HG02981 (cell line): ENCODE results near the gene SLC9A1.

Experiments
- ATAC-seq: cut with Tn5 transposase; IDR thresholded peaks from one replicate; pipeline ENCODE4 v1.9.1; 2021; ENCODE audit warnings: mild to moderate bottlenecking, moderate library complexity; ENCODE audit not compliant: unreplicated experiment

Gene SLC9A1

DNA sequence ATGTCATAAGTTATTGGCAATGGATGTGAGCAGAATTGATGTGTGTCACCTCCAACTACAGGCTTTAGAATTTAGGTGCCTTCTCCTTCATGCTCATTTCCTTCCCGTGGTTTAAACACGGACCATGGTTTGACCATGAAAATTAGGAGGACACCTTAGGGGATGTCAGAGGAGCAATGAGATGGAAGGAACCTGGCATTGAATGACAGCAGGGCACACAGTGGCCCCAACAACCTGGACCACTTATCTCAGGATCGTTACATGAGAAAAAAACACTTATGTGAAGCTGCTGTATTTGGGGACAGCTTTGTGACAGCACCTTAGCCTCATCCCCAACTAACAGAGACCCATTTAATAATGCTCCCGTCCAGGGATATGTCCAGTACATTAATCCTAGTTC, 70.8 kb downstream of the SLC9A1 start:
- ATAC-seq: no peak

DNA sequence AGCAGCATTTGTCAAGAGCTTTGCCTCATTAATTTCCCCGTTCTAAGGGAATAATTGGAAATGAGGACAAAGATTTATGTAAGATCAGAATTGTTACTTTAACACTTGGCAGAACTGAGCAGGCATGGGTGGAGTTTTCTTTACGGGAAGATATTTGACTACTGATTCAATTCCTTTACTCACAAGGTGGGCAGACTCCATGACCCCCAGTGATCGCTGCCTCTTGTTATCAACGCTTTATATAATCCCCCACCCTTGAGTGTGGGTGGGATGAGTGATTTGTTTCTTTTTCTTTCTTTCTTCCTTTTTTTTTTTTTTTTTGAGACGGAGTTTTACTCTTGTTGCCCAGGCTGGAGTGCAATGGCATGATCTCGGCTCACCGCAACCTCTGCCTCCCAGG, 77.0 kb downstream of the SLC9A1 start:
- ATAC-seq: no peak

DNA sequence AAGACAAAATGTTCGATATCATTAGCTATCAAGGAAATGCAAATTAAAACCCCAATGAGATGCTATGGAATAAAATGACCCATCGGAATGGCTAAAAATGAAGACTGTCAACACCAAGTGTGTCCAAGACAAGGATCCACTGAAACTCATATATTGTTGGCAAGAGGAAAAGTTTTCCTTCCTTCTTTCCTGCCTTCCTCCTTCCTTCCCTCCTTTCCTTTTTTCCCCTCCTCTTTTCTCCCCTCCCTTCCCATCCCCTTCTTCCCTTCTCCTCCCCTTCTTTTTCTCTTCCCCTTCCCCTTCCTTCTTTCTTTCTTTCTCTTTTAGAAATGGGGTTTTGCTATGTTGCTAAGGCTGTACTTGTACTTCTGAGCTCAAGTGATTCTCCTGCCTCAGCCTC, 78.1 kb downstream of the SLC9A1 start:
- ATAC-seq: no peak

DNA sequence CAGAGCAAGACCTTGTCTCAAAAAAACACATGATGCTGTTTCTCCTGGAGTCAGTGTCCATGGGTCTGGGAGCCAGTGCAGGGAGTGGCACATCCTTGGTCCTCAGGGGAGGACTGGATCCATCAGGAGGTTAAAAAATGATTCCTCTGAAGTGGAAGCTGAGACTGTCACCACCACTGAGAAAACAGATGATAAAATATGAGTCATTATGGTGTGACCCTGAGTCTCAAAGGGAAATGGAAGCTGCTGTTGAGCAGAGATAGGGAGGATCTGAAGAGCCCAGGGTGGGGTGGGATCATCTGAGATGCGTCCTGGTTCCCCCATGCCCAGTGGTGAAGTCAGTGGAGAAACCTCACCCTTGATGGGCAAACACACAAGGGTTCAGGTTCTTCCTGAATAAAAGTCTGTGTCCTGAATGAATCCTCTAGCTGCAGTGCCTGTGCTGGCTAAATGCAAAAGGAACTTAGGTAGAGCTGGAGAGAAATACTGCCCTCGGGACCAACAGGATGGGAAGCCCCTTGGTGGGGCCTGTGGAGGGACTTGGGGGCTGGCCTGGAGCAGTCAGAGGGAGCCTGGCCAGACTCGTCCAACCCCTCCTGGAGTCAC, 80.6 kb downstream of the SLC9A1 start:
- no peak for ATAC-seq

DNA sequence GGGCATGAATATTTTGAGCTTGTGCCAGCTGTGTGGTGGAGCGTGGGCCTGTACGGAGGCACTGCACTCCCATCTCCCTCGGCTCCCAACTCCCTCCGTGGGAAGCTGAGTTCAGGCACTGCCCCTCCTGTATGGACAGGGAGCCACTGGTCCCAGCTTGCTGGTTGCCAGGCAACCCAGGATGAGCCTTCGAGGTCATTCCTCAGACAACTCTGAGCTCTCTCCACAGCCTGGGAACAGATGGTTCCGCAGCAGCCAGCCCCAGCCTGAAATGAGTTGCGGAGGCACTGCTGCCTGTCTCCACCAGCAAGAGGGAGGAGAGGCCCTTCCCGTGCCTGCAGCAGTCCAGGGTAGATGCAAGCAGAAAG, 83.9 kb downstream of the SLC9A1 start:
- ATAC-seq: no peak

DNA sequence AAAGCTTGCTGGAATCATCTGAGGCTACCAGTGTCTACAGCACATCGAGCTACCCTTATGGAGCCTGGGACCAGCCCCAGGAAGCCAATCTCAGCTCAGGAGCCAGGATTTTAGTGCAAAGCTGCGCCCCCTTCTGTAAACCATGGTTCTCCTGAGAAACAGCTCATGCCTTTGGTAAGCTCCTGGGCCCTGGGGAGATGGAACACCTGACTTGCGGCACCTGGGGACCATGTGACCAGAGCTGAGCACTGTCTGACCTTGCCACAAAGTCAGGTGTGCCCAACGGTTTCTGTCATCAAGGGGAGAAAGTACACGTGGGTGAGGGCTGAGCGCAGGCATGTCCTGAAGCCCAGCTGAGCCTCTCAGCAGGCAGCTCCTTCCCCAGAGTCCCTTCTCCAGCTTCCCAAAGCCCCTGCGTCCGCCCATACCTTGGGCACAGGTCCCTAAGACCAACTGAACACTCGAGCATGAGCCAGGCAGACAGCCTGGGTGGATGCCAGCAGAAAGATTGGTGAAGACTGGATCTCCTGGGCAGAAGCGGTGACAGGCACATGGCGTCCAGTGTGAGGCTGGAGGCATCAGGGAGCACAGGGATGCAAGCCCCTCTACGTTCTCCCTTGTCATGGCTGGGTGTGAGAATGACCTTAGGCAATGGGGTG, 84.4 kb downstream of the SLC9A1 start:
- ATAC-seq: no peak

DNA sequence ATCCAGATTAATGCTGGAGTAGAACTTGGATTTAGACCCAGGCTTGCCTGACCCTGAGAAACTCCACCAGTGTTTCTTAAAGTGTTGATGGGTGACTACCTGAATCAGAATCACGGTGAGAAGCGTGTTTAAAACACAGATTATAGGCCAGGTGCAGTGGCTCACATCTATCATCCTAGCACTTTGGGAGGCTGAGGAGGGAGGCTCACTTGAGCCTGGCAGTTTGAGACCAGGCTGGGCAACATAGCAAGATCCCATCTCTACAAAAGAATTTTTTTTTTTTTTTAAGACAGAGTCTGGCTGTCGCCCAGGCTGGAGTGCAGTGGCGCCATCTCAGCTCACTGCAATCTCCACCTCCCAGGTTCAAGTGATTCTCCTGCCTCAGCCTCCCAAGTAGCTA, 86.0 kb downstream of the SLC9A1 start:
- ATAC-seq: no peak

DNA sequence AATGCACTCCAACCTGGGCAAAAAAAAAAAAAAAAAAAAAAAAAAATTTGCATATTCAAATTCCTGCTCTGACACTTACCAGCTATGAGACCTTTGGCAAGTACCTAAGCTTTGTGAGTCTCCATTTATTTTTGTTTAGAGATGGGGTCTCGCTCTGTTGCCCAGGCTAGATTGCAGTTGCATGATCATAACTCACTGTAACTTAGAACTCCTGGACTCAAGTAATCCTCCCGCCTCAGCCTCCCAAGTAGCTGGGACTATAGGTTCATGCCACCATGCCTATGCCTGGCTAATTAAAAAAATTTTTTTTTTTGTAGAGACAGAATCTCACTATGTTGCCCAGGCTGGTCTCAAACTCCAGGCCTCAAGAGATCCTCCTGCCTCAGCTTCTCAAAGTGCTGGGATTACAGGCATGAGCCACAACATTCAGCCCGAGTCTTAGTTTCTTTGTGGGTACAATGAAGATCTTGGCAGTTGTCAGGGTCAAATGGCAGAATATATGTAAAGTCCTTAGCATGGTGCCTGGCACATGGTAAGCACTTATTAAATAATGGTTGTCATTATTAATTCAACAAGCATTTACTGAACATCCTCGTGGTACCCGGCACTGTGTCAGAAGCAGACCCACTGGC, 88.8 kb downstream of the SLC9A1 start:
- no peak for ATAC-seq

DNA sequence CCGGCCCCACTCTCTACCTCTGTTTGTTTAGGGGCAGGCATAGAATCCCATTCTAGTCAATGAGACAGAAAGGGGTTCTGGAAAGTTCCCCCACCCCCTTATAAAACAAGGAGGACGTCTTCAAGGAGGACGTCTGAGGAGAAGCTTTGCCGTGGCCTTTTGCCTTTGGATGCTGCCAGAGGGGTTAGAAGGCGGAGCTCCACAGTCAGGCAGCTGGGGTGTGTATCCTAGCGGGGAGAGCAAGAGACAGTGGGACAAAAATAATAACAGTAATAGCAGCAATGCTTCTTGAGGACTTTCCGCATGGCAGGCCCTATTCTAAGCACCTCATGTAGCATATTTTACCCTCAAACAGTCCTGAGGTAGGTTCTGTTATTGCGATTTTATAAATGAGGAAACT, 94.0 kb downstream of the SLC9A1 start:
- no peak for ATAC-seq

DNA sequence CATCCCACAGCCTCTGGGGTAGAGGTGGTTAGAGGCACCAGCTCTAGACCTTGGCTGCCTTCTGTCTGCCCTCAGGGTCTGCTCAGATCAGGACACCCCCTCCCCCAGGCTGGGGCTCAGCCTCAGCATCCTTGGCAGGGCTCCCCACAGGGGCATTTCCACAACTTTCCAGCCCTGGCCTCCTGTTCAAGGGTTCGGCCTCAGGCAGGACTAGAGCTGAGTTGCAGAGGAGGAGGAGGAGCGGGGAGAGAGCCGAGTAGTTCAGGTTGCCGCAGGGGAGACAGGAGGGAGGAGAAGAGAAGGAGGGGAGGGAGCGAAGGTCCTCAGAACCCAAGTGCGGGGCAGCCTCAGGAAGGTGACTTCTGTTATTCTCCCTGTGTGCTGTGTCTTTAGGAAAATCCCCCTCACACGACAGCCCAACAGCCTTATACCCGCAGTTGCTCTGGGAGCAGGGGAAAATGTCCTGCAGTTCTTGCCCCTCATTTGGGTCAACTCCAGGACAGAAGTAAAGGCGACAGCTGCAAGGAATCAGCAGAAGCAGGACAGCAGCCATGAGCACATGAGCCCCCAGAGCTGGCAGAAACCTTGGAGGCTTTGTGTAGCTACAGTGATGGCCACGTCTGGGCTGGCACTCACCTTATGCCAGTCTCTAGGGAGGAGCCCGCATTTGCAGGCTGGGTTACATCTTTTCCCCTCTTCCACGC, 95.8 kb downstream of the SLC9A1 start:
- no peak for ATAC-seq

DNA sequence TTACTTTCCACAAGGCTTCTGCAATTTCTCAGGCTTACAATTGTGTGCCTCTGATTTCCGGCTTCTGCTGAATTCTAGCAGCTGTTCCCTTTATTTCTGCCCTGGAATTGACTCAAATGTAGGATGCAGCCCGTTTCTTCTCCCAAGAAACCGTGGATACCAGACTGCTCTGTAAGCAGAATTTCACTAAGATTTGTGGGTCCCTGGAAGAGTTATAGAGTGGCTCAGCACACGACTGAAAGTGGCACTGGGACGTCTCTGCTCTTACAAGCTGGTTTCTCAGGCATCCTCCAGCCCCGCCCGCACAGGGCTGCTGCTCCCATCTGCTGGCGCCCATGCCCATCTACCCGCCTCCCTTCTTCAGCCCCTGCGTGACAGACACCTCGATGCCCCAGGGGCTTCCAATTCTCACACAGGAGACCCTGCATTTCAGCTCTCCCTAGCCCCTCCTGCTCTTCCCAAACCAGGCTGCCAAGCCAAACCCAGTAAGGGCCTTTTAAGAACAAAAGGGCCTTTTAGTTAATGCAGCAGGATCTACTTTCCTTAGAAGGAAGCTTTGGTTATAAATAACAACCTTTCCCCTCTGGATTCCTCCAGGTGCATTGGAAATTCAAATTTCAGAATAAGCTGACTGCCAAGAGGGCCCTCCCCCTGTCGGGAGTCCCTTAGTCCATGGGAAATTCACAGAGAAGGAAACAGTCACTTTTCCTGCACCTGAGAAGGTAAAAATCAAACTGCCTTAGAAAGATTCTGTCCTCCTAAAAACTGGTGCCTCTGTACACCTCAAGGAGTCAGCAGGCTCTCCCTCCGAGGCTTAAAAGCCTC, 96.9 kb downstream of the SLC9A1 start:
- no peak for ATAC-seq

DNA sequence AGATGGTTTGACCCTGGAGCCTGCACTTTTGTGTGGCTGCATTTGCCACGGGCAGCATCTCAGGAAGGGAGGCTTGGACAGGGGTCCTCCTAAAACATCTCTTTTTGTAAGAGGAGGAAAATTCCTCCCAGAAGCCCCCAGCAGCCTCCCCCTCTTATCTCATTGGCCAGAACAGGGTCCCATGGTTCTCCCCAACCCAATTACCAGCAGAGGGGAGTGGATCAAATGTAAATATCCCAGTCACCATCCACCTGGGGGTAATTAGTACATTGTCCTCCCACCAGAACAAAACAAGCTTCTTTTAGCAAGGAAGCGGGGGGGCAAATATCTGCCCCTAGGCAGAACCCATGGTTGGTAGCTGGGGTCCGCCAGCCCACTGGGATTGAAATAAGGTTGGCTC, 97.5 kb downstream of the SLC9A1 start:
- no peak for ATAC-seq

DNA sequence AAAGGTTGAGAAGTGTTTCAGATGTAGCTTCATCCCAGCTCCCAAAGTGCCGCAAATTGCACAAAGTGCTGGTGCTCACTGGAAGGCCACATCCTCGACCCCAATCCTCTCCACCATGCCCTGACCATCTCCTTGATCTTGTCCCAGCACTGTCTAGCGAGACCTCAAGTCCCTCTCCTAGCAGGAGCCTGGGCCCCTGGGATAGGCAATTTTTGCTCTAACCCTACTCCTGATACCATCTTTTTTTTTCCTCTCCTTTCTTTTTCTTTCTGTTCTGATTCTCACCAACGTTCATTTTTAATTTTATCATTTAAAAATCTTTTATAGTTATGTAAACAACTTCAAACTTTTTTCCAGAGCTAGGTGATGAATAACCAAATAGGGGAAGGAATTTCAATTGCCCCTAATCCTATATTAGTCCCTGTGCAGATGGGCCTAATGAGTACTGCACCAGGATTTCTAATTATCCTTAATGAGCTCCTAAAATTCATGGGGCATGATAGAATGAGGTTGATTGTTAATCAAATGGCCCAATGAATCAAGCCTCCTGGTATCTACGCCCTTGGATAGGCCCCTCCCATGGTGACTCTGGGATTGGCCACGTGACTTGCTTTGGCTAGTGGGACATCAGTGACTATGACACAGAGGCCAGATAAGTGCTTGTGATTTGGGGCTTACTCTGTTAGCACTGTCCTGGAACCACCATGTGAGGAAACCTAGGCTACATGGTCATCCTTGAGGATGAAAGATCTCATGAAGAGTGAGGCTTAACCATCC, 100.8 kb downstream of the SLC9A1 start:
- ATAC-seq: no peak

DNA sequence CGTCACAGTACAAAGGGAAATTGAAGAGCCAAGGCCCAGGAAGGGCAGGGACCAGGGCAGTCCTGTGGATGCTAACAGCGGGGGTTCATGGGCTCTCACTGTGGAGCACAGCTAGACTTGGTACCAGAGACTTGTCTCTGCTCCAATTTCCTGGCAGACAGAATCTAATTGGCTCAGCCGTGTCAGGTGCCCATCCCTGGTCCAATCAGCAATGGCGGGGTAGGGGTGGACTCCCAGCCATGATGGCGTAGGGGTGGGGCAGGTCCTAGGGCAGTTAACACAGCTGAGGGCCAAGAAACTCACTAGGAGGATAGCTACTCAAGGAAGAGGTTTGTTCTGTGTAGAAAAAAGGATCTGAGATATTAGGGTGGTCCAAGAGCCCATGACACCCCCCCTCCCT, 102.4 kb downstream of the SLC9A1 start:
- ATAC-seq: no peak

DNA sequence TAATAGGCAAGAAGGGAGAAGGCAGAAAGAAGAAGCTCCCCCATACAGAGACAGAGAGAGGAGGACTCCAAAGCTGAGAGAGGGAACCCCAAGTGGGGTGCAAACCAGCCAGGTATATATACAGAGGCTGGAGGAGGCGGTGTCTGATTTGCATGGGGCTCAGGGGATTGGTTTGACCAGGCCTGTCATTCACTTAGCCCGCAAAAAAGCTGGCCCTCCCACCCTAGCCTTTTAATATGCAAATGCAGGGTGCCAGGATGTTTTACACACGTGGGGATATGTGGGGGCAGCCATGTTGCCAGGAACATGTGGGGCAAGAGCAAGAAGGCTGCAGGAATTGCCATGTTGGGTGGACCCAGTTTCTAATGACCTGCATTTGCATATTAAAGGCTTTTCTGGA, 105.3 kb downstream of the SLC9A1 start:
- ATAC-seq: no peak

DNA sequence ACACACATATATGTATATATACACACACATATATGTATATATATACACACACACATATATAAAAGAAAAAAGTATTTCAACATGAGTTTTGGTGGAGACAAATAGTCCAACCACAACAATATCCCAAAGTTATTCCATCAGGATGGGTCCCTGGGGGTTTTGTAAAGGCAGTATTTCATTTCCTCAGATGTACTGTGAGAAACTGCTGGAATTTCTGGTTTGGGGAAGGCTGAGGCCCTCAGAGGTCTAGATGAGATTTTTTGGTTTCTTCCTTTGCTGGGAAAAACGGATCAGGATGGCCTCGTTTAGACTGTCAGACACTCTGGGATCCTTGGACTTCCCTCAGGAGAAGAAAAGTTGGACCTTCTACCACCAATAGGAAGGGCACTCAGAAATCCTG, 105.8 kb downstream of the SLC9A1 start:
- no peak for ATAC-seq
